Endodermal cell (in vitro differentiated cells): ENCODE data around the gene OPCML. TPM values are rescaled to one million over a fixed set of nuclear protein-coding genes. Genes with fewer than 3 reads are reported as not detected.

Experiments used
- DNase-seq: peaks from one replicate; pipeline ENCODE4 v3.0.0-alpha.2; 2017
- H3K27ac ChIP-seq: 2 replicates; pipeline ENCODE4 v1.5.1; 2013; ENCODE audit warnings: mild to moderate bottlenecking, low read depth, low read length, moderate library complexity
- H3K27me3 ChIP-seq: 2 replicates; pipeline ENCODE4 v1.6.1; 2013; ENCODE audit warnings: mild to moderate bottlenecking, low read length, moderate library complexity; ENCODE audit not compliant: insufficient read depth, control insufficient read depth, poor library complexity, severe bottlenecking
- H3K36me3 ChIP-seq: 2 replicates; pipeline ENCODE4 v1.7.0; 2013; ENCODE audit warnings: mild to moderate bottlenecking, low read length, moderate library complexity; ENCODE audit not compliant: control insufficient read depth, insufficient read depth
- H3K4me1 ChIP-seq: one replicate; pipeline ENCODE4 v1.7.0; 2013; ENCODE audit warnings: low read length; ENCODE audit not compliant: control insufficient read depth, insufficient read depth
- H3K4me3 ChIP-seq: 2 replicates; pipeline ENCODE4 v1.5.1; 2013; ENCODE audit warnings: mild to moderate bottlenecking, low read length, moderate library complexity
- H3K9ac ChIP-seq: 2 replicates; pipeline ENCODE4 v1.6.1; 2013; ENCODE audit warnings: mild to moderate bottlenecking, low read length, moderate library complexity; ENCODE audit not compliant: poor library complexity, severe bottlenecking; ENCODE audit errors: extremely low read depth
- H3K9me3 ChIP-seq: 2 replicates; pipeline ENCODE4 v1.6.1; 2013; ENCODE audit warnings: mild to moderate bottlenecking, low read length, moderate library complexity; ENCODE audit not compliant: control insufficient read depth
- H3K27ac Mint-ChIP-seq: 2 replicates; pipeline ENCODE4 v1.8.0; 2020; ENCODE audit warnings: mixed read lengths
- H3K27me3 Mint-ChIP-seq: 2 replicates; pipeline ENCODE4 v1.8.0; 2021; ENCODE audit warnings: mild to moderate bottlenecking, mixed read lengths; ENCODE audit not compliant: insufficient read depth
- H3K36me3 Mint-ChIP-seq: 2 replicates; pipeline ENCODE4 v1.8.0; 2020; ENCODE audit warnings: low read depth, mixed read lengths
- H3K4me1 Mint-ChIP-seq: 2 replicates; pipeline ENCODE4 v1.8.0; 2020; ENCODE audit warnings: mixed read lengths
- H3K4me3 Mint-ChIP-seq: 2 replicates; pipeline ENCODE4 v1.8.0; 2020; ENCODE audit warnings: mild to moderate bottlenecking, moderate library complexity, mixed read lengths
- H3K9me3 Mint-ChIP-seq: 2 replicates; pipeline ENCODE4 v1.8.0; 2020; ENCODE audit warnings: mild to moderate bottlenecking, mixed read lengths
- CTCF ChIP-seq: fragments of 200-600 bp; sonication (generic); conservative IDR thresholded peaks from 2 replicates; pipeline ENCODE4 v1.5.0; 2021; ENCODE audit warnings: antibody characterized with exemption, mild to moderate bottlenecking
- WGBS, 2 experiments: methylation state at CpG; one replicate each; pipeline versions ENCODE4 v1.1.5 to v1.1.7; 2013; ENCODE audit warnings: missing lambda C conversion rate in 2 of 2, mixed read lengths in 1 of 2; ENCODE audit not compliant: insufficient coverage in 1 of 2, insufficient read length in 1 of 2; 5-methylcytosine and 5-hydroxymethylcytosine counted together
- total RNA-seq, 2 donors: library from RNA; stranded (reverse); fragmentation: NEBNext Ultra II Directional in 1 of 2; extraction: Animal tissue kit (Norgen Biotek cat#: 25700) in 1 of 2; gene quantifications; 2 replicates in 1 of 2; 3 replicates in 1 of 2; pipeline ENCODE4 v1.2.1, GENCODE V29; 2021

OPCML gene
- total RNA-seq, 2 donors from 2014 or later, result 0.49 to 0.86 TPM

- DNase-seq, result peak; percentile 75
- H3K9me3 Mint-ChIP-seq, result peaks cover 4% of the 10 kb centered on the region
- no peak overlapping the region for H3K4me3 Mint-ChIP-seq
Observed at GRCh38 chr11:133243832-133244231, 288.5 kb downstream of the OPCML start.

GRCh38 chr11:133240908-133241655 lies 291.2 kb downstream of the OPCML start:
- WGBS, 2 experiments, result 88 to 95% methylated on average over 6 to 9 of the region's 10 CpGs
- H3K4me1 ChIP-seq, result no peaks in the 10 kb centered on the region
- no peak overlapping the region for H3K4me3 ChIP-seq
- no peak for DNase-seq
- no peak overlapping the region for H3K4me3 Mint-ChIP-seq
- H3K27me3 ChIP-seq, result no peaks in the 10 kb centered on the region
- no peak overlapping the region for H3K9ac ChIP-seq
- no peaks in the 10 kb centered on the region for H3K9me3 ChIP-seq
- H3K27me3 Mint-ChIP-seq, result no peaks in the 10 kb centered on the region
- H3K9me3 Mint-ChIP-seq, result no peaks in the 10 kb centered on the region
- H3K27ac Mint-ChIP-seq, result no peak overlapping the region
- H3K27ac ChIP-seq, result no peak overlapping the region
- TF ChIP-seq CTCF, result no peak
- H3K36me3 Mint-ChIP-seq, result no peaks in the 10 kb centered on the region
- H3K36me3 ChIP-seq, result no peaks in the 10 kb centered on the region
- H3K4me1 Mint-ChIP-seq, result peaks cover 8% of the 10 kb centered on the region

More at GRCh38 chr11:133243832-133244231, 288.5 kb downstream of the OPCML start:
- H3K27me3 Mint-ChIP-seq, result no peaks in the 10 kb centered on the region
- no peak overlapping the region for H3K27ac ChIP-seq
- no peaks in the 10 kb centered on the region for H3K4me1 ChIP-seq
- no peaks in the 10 kb centered on the region for H3K9me3 ChIP-seq
- no peaks in the 10 kb centered on the region for H3K27me3 ChIP-seq
- peak; percentile 64 for TF ChIP-seq CTCF
- H3K9ac ChIP-seq, result no peak overlapping the region
- H3K27ac Mint-ChIP-seq, result no peak overlapping the region
- WGBS, 2 experiments, result 57 to 87% methylated on average over 1 to 3 of the region's 3 CpGs
- H3K4me1 Mint-ChIP-seq, result peaks cover 8% of the 10 kb centered on the region
- H3K36me3 ChIP-seq, result no peaks in the 10 kb centered on the region
- no peak overlapping the region for H3K4me3 ChIP-seq
- H3K36me3 Mint-ChIP-seq, result peaks cover 3% of the 10 kb centered on the region

GRCh38 chr11:133239575-133239974 lies 292.7 kb downstream of the OPCML start:
- H3K36me3 Mint-ChIP-seq, result no peaks in the 10 kb centered on the region
- WGBS, 2 experiments, result 79 to 85% methylated on average over 7 of the region's 8 CpGs
- Histone ChIP-seq H3K4me1 (no peaks in the 10 kb centered on the region), H3K9ac (no peak overlapping the region), H3K36me3 (no peaks in the 10 kb centered on the region), H3K4me3 (no peak overlapping the region), H3K9me3 (no peaks in the 10 kb centered on the region), H3K27me3 (no peaks in the 10 kb centered on the region), H3K27ac (no peak overlapping the region)
- H3K9me3 Mint-ChIP-seq, result no peaks in the 10 kb centered on the region
- H3K4me1 Mint-ChIP-seq, result peaks cover 8% of the 10 kb centered on the region
- DNase-seq, result peak; percentile 78
- H3K4me3 Mint-ChIP-seq, result no peak overlapping the region
- H3K27ac Mint-ChIP-seq, result no peak overlapping the region
- TF ChIP-seq CTCF, result no peak
- no peaks in the 10 kb centered on the region for H3K27me3 Mint-ChIP-seq
